Lung (tissue), 13 donors: ENCODE measurements around the gene RNF214. TPM values are rescaled to one million over a fixed set of nuclear protein-coding genes. Genes with fewer than 3 reads are reported as not detected.

Experiments
- ATAC-seq: fragments of 200-7000 bp; cut with Tn5 transposase; one replicate; pipeline ENCODE4 v1.9.1; 2020; ENCODE audit warnings: moderate number of reproducible peaks; ENCODE audit not compliant: insufficient read depth, low FRiP score
- DNase-seq, 3 donors: peaks; one replicate each; pipeline ENCODE4 v3.0.0-alpha.2; 2013 to 2017
- H3K27ac ChIP-seq, 2 donors: one replicate each; pipeline ENCODE4 v1.5.1; 2013; ENCODE audit warnings: mild to moderate bottlenecking in 2 of 2, moderate library complexity in 2 of 2, control low read depth in 1 of 2, inconsistent platforms in 1 of 2, low read depth in 1 of 2, low read length in 1 of 2
- H3K27me3 ChIP-seq, 3 donors: one replicate each; pipeline ENCODE4 v1.5.1; 2013; ENCODE audit warnings: low read length in 2 of 3; ENCODE audit not compliant: control insufficient read depth in 3 of 3, insufficient read depth in 3 of 3
- H3K36me3 ChIP-seq, 4 donors: one replicate each; pipeline ENCODE4 v1.5.1; 2013; ENCODE audit warnings: low read length in 4 of 4, mild to moderate bottlenecking in 1 of 4, moderate library complexity in 1 of 4; ENCODE audit not compliant: control insufficient read depth in 4 of 4, insufficient read depth in 4 of 4
- H3K4me1 ChIP-seq, 5 donors: one replicate each; pipeline ENCODE4 v1.5.1; 2013; ENCODE audit warnings: low read length in 5 of 5, mild to moderate bottlenecking in 2 of 5, moderate library complexity in 1 of 5; ENCODE audit not compliant: control insufficient read depth in 5 of 5, insufficient read depth in 5 of 5
- H3K4me3 ChIP-seq: one replicate; pipeline ENCODE4 v1.5.1; 2013; ENCODE audit warnings: mild to moderate bottlenecking, control low read depth, moderate library complexity
- H3K9ac ChIP-seq, 2 donors: one replicate each; pipeline ENCODE4 v1.5.1; 2013; ENCODE audit warnings: low read length in 2 of 2, control low read depth in 1 of 2; ENCODE audit not compliant: insufficient read depth in 1 of 2
- H3K9me3 ChIP-seq, 4 donors: one replicate each; pipeline ENCODE4 v1.5.1; 2013; ENCODE audit warnings: low read length in 3 of 4, mild to moderate bottlenecking in 1 of 4, moderate library complexity in 1 of 4; ENCODE audit not compliant: control insufficient read depth in 4 of 4, insufficient read depth in 3 of 4
- WGBS, 2 donors: extraction: QIAGEN DNeasy Blood & Tissue Kit; methylation state at CpG; one replicate each; pipeline ENCODE4 v1.1.7; 2013; 5-methylcytosine and 5-hydroxymethylcytosine counted together
- polyA plus RNA-seq, 2 donors: library from polyadenylated mRNA; stranded (reverse); fragments of 200-250 nt; gene quantifications; one replicate each; pipeline ENCODE4 v1.2.1, GENCODE V29; 2013
- small RNA-seq: library from RNA; depleted of rRNA; stranded (forward); fragments of <200 nt; gene quantifications from one replicate; pipeline ENCODE3, GENCODE V24; 2014; ENCODE audit warnings: low replicate concordance
- total RNA-seq, 2 donors: library from RNA; depleted of rRNA in 1 of 2; stranded (reverse); fragments of >200 nt in 1 of 2; gene quantifications; one replicate each; pipeline ENCODE4 v1.2.1, GENCODE V29; 2014 to 2021
- TF ChIP-seq, protein P1 (sequence below): IDR thresholded peaks from 2 replicates; pipeline ENCODE4 v1.5.1; 2012; ENCODE audit warnings: mild to moderate bottlenecking; ENCODE audit errors: control extremely low read depth, extremely low read depth
- donor health status: control.
- donor health status: control.
- donor health status: Bipolar disorder and iron deficiency.
- donor health status: healthy.
- donor health status: DM: yes; HTN: yes; CAD: no.

Gene RNF214
- total and polyA plus RNA-seq, 4 donors: 8.6 to 19.8 (median 14.6) TPM

DNA sequence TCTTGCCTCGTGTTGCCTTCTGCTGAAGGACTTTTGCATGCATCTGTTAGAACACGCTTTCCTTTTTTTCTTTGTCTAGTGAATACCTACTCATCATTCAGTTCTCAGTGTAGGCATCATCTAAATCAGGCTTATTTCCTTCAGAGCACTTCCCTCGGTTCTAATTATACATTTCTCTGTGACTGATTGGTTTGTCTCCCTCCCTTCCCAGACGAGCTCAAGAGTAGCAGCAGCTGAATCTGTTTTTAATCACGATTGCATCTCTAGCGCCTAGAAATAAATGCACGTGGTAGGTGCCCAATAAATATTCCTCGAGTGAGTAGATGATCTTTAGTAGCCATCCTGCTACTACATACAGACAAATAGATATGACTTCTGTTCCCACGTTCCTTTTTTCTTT lies 101.4 kb downstream of the RNF214 start:
- ATAC-seq: no peak
- Histone ChIP-seq H3K27ac (no peak overlapping the region), H3K4me3 (no peak overlapping the region), H3K27me3 (no peaks in the 10 kb centered on the region), H3K36me3 (peaks cover 0 to 5% (median 2%) of the 10 kb centered on the region in 4 donors), H3K9me3 (no peaks in the 10 kb centered on the region), H3K9ac (no peak overlapping the region), H3K4me1 (peaks cover 2 to 7% (median 4%) of the 10 kb centered on the region in 5 donors)
- TF ChIP-seq, protein P1, sequence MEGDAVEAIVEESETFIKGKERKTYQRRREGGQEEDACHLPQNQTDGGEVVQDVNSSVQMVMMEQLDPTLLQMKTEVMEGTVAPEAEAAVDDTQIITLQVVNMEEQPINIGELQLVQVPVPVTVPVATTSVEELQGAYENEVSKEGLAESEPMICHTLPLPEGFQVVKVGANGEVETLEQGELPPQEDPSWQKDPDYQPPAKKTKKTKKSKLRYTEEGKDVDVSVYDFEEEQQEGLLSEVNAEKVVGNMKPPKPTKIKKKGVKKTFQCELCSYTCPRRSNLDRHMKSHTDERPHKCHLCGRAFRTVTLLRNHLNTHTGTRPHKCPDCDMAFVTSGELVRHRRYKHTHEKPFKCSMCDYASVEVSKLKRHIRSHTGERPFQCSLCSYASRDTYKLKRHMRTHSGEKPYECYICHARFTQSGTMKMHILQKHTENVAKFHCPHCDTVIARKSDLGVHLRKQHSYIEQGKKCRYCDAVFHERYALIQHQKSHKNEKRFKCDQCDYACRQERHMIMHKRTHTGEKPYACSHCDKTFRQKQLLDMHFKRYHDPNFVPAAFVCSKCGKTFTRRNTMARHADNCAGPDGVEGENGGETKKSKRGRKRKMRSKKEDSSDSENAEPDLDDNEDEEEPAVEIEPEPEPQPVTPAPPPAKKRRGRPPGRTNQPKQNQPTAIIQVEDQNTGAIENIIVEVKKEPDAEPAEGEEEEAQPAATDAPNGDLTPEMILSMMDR: no peak
- WGBS, 2 donors: 89 to 92% methylated on average over 9 of the region's 9 CpGs
- no peak for DNase-seq

DNA sequence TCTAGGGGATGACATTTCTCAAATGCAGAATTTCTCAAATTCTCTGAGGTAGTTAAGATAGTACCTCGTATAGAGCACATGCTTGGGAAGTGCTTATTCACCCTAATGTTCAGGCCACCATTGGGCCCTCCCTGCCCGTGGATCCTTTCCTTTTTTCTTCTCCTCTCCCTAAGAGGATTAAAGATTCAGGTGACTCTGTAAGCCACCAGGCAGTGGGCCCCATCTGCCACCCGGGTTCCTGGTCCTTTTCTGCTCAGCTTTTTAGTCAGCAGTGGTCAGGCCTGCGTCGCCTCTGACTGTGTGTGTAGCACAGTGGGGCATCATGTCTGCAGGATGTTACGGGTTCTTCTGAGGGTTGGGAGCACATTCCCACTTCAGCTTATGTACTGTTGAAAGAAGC lies 102.4 kb downstream of the RNF214 start:
- TF ChIP-seq, protein P1: no peak
- Histone ChIP-seq H3K27ac (no peak overlapping the region), H3K9ac (no peak overlapping the region), H3K4me1 (peaks cover 0 to 3% (median 0%) of the 10 kb centered on the region in 5 donors), H3K36me3 (peaks cover 0 to 5% (median 4%) of the 10 kb centered on the region in 4 donors), H3K27me3 (no peaks in the 10 kb centered on the region), H3K9me3 (no peaks in the 10 kb centered on the region), H3K4me3 (no peak overlapping the region)
- no peak for ATAC-seq
- no peak for DNase-seq
- 94% methylated on average over 6 of the region's 6 CpGs for WGBS, 2 donors

DNA sequence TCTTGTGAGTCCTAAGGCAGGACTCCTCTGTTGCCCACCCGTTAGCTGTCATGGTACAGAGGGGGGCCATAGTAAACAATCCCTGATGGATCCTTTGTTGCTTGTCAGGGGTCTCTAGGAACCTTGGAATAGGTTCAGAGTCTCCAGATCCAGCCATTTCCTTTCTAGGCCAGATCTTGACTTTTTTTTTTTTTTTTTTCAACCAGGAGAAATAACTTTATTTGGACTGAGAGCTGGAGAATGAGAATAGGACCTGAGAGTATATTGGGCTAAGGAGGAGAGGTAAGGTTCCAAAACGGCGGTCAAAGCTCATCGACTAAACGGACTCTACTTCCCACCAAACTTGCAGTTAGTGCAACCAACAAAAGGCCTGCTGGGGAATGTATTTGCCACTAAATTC lies 102.9 kb downstream of the RNF214 start:
- TF ChIP-seq, protein P1: no peak
- Histone ChIP-seq H3K4me1 (peaks cover 0 to 2% (median 0%) of the 10 kb centered on the region in 5 donors), H3K36me3 (peaks cover 0 to 8% (median 4%) of the 10 kb centered on the region in 4 donors), H3K27me3 (no peaks in the 10 kb centered on the region), H3K9me3 (no peaks in the 10 kb centered on the region), H3K9ac (no peak overlapping the region), H3K4me3 (no peak overlapping the region), H3K27ac (no peak overlapping the region)
- ATAC-seq: no peak
- WGBS, 2 donors: 86 to 97% methylated on average over 5 of the region's 5 CpGs
- DNase-seq: no peak

Small RNA genes within 50 kb of the gene (small RNA-seq; reads per million reads assigned to genes)
- gene RF00564: not detected

Other genes with a start within 250 kb of the RNF214 start
- gene SIK3, start 134.2 kb upstream of the RNF214 start, total RNA-seq: 10 to 100 TPM; 42.3 to 43.4 TPM
- 10 to 100 TPM in 1 of 2 donors, 1 to 10 TPM in 1; 9.0 to 16.8 TPM for gene SIK3, start 134.2 kb upstream of the RNF214 start, polyA plus RNA-seq
- gene PAFAH1B2, start 88.4 kb upstream of the RNF214 start, total RNA-seq: 10 to 100 TPM; 70.7 to 73.1 TPM
- gene PAFAH1B2, start 88.4 kb upstream of the RNF214 start, polyA plus RNA-seq: 10 to 100 TPM; 22.2 to 23.8 TPM
- gene SIDT2, start 53.9 kb upstream of the RNF214 start, total RNA-seq: 10 to 100 TPM; 25.4 to 84.8 TPM
- 10 to 100 TPM; 31.4 to 45.4 TPM for gene SIDT2, start 53.9 kb upstream of the RNF214 start, polyA plus RNA-seq
- gene TAGLN, start 33.3 kb upstream of the RNF214 start, total RNA-seq: 100 to 1,000 TPM; 172 to 505 TPM
- 100 to 1,000 TPM; 534 to 683 TPM for gene TAGLN, start 33.3 kb upstream of the RNF214 start, polyA plus RNA-seq
- 10 to 100 TPM; 33.9 to 82.5 TPM for gene PCSK7, start 598 bp upstream of the RNF214 start, total RNA-seq
- gene PCSK7, start 598 bp upstream of the RNF214 start, polyA plus RNA-seq: 10 to 100 TPM; 29.2 to 31.9 TPM
- gene BACE1-AS, start 58.7 kb downstream of the RNF214 start, total RNA-seq: 1 to 10 TPM; 5.8 to 5.9 TPM
- 1 to 10 TPM; 1.9 to 9.5 TPM for gene BACE1-AS, start 58.7 kb downstream of the RNF214 start, polyA plus RNA-seq
- gene BACE1, start 83.6 kb downstream of the RNF214 start, total RNA-seq: 10 to 100 TPM; 18.6 to 30.7 TPM
- gene BACE1, start 83.6 kb downstream of the RNF214 start, polyA plus RNA-seq: 1 to 10 TPM; 5.1 to 7.8 TPM
- gene CEP164, start 95.2 kb downstream of the RNF214 start, total RNA-seq: 10 to 100 TPM; 33.2 to 36.1 TPM
- 10 to 100 TPM; 12.0 to 20.1 TPM for gene CEP164, start 95.2 kb downstream of the RNF214 start, polyA plus RNA-seq